Nephron (organoid): ENCODE measurements around the gene FA2H.
A peak's percentile ranks its signal among the peaks of the same experiment; 100 is the strongest.

ENCODE experiments used
- H3K27ac Mint-ChIP-seq, 3 experiments: 2 replicates each; pipeline ENCODE4 v1.8.0; 2020; ENCODE audit warnings: mixed read lengths in 3 of 3, mild to moderate bottlenecking in 2 of 3, moderate library complexity in 1 of 3
- H3K27me3 Mint-ChIP-seq: 2 replicates; pipeline ENCODE4 v1.8.0; 2021; ENCODE audit warnings: low read depth, mild to moderate bottlenecking, moderate library complexity, mixed read lengths
- H3K36me3 Mint-ChIP-seq: 2 replicates; pipeline ENCODE4 v1.8.0; 2020; ENCODE audit warnings: low read depth, mixed read lengths
- H3K4me1 Mint-ChIP-seq: 2 replicates; pipeline ENCODE4 v1.8.0; 2020; ENCODE audit warnings: mixed read lengths
- H3K4me3 Mint-ChIP-seq, 3 experiments: 2 replicates each; pipeline ENCODE4 v1.8.0; 2020; ENCODE audit warnings: mild to moderate bottlenecking in 3 of 3, mixed read lengths in 3 of 3, moderate library complexity in 2 of 3
- H3K9me3 Mint-ChIP-seq: 2 replicates; pipeline ENCODE4 v1.8.0; 2020; ENCODE audit warnings: mixed read lengths
- TF ChIP-seq, protein P1 (sequence below), 3 experiments: fragments of 200-600 bp; sonication (generic); IDR thresholded peaks; one replicate each; pipeline ENCODE4 v1.5.0; 2021; ENCODE audit warnings: antibody characterized with exemption in 3 of 3; ENCODE audit not compliant: unreplicated experiment in 3 of 3

Gene FA2H

DNA sequence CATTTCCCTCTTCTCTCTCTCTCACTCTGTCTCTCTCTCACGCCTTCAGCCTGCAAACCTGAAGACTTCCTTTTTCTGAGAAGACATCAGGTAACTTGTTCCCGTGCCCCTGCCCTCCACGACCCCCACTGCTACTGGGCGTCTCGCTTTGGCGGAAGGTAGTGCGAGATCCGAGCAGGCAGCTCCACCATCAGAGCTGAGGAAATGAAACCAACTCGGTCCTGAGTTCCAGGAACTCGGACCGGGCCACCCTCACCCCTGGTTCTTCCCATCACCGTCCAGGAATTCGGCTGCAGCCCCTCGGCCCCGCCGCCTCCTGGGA, 74.5 kb downstream of the FA2H start:
- TF ChIP-seq, protein P1, sequence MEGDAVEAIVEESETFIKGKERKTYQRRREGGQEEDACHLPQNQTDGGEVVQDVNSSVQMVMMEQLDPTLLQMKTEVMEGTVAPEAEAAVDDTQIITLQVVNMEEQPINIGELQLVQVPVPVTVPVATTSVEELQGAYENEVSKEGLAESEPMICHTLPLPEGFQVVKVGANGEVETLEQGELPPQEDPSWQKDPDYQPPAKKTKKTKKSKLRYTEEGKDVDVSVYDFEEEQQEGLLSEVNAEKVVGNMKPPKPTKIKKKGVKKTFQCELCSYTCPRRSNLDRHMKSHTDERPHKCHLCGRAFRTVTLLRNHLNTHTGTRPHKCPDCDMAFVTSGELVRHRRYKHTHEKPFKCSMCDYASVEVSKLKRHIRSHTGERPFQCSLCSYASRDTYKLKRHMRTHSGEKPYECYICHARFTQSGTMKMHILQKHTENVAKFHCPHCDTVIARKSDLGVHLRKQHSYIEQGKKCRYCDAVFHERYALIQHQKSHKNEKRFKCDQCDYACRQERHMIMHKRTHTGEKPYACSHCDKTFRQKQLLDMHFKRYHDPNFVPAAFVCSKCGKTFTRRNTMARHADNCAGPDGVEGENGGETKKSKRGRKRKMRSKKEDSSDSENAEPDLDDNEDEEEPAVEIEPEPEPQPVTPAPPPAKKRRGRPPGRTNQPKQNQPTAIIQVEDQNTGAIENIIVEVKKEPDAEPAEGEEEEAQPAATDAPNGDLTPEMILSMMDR (IDR thresholded peaks at IDR 0.05; ENCODE audit: unreplicated experiment in 3 of 3), result no peak
- no peaks in the 10 kb centered on the region for H3K9me3 Mint-ChIP-seq
- H3K4me1 Mint-ChIP-seq, result peaks cover 6% of the 10 kb centered on the region
- no peaks in the 10 kb centered on the region for H3K36me3 Mint-ChIP-seq
- H3K27ac Mint-ChIP-seq, result no peak overlapping the region
- peak overlapping the region in 2 of 3 experiments; percentile 57 to 76 for H3K4me3 Mint-ChIP-seq
- H3K27me3 Mint-ChIP-seq, result peaks cover 4% of the 10 kb centered on the region

DNA sequence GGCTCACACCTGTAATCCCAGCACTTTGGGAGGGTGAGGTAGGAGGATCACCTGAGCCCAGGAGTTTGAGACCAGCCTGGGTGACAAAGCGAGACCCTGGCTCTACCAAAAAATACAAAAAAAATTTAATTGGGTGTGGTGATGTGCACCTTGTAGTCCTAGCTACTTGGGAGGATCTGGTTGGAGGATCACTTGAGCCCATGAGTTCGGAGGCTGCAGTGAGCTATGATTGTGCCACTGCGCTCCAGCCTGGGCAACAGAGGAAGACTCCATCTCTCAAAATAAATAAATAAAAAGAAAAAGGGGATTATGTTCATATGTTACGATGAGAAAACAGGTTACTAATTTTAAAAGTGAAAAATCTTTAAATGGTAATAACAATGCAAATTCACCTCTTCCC, 75.0 kb downstream of the FA2H start:
- peaks cover 4% of the 10 kb centered on the region for H3K27me3 Mint-ChIP-seq
- no peaks in the 10 kb centered on the region for H3K36me3 Mint-ChIP-seq
- H3K4me1 Mint-ChIP-seq, result peaks cover 6% of the 10 kb centered on the region
- no peaks in the 10 kb centered on the region for H3K9me3 Mint-ChIP-seq
- no peak overlapping the region for H3K27ac Mint-ChIP-seq
- TF ChIP-seq, protein P1 (IDR thresholded peaks at IDR 0.05; ENCODE audit: unreplicated experiment in 3 of 3), result no peak
- no peak overlapping the region for H3K4me3 Mint-ChIP-seq

GRCh38 chr16:74698222-74698621, 76.4 kb downstream of the FA2H start:
- H3K9me3 Mint-ChIP-seq, result no peaks in the 10 kb centered on the region
- peaks cover 6% of the 10 kb centered on the region for H3K4me1 Mint-ChIP-seq
- H3K36me3 Mint-ChIP-seq, result no peaks in the 10 kb centered on the region
- H3K27ac Mint-ChIP-seq, result no peak overlapping the region
- H3K27me3 Mint-ChIP-seq, result peaks cover 4% of the 10 kb centered on the region
- H3K4me3 Mint-ChIP-seq, result no peak overlapping the region
- TF ChIP-seq, protein P1 (IDR thresholded peaks at IDR 0.05; ENCODE audit: unreplicated experiment in 3 of 3), result no peak

DNA sequence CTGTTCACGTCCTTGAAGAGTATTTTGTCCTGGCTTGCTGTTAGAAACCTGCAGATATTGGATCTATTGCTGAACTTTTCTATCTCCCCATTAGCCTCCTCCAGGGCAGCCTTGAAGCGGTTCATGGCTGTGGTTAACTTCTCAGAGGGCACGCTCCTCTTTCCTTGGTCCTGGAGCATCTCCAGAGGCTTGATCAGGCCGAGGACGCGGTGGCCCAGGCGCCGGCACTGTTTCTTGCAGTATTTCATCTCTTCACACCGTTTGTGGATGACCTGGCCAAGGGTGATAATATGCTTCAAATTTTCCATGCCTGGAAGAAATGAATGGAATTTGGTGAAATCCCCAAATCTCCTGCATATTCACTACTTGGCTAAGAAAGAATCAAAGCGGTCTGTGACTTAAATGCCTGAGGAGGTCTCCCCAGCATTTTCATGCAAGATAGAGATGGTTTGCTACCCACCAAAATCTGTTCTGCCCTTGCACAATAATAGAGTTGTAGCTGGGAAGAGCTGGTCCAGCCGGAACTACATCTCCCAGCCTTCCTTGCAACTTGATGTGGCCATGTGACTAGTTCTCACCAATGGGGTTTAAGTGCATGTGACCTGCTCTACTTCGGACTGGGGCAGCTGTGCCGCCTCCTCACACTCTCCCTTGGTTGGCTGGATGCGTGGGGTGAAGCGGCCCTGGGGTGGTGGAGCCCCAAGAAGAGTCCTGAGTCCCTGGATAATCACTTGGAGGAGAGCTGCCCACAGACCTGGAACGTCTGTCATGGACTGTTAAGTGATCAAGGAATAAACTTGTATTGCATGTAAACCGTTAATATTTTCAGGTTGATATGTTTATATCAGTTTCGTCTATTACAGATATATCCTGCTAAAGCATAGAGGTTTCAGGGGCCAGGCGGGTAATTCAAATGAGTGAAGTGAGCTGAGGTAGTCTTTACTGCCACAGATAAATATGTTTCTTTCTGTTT, 78.9 kb downstream of the FA2H start:
- H3K4me3 Mint-ChIP-seq, result peak overlapping the region; percentile 89 to 95 (median 92)
- H3K9me3 Mint-ChIP-seq, result no peaks in the 10 kb centered on the region
- no peaks in the 10 kb centered on the region for H3K36me3 Mint-ChIP-seq
- TF ChIP-seq, protein P1 (IDR thresholded peaks at IDR 0.05; ENCODE audit: unreplicated experiment in 3 of 3), result no peak
- H3K27ac Mint-ChIP-seq, result peak overlapping the region in 1 of 3 experiments; percentile 83
- peaks cover 7% of the 10 kb centered on the region for H3K27me3 Mint-ChIP-seq
- peaks cover 6% of the 10 kb centered on the region for H3K4me1 Mint-ChIP-seq

GRCh38 chr16:74691093-74691855, 83.3 kb downstream of the FA2H start:
- H3K27me3 Mint-ChIP-seq, result peaks cover 12% of the 10 kb centered on the region
- H3K4me1 Mint-ChIP-seq, result peaks cover 5% of the 10 kb centered on the region
- H3K36me3 Mint-ChIP-seq, result no peaks in the 10 kb centered on the region
- TF ChIP-seq, protein P1 (IDR thresholded peaks at IDR 0.05; ENCODE audit: unreplicated experiment in 3 of 3), result no peak
- no peak overlapping the region for H3K27ac Mint-ChIP-seq
- H3K9me3 Mint-ChIP-seq, result no peaks in the 10 kb centered on the region
- H3K4me3 Mint-ChIP-seq, result no peak overlapping the region
